Mammary epithelial cell (primary cell): ENCODE results near the gene DOCK2.

Source experiments
- CTCF ChIP-seq, 2 donors: IDR thresholded peaks in 1 of 2; conservative IDR thresholded peaks in 1 of 2; 2 replicates each; pipeline ENCODE4 v1.5.1; 2011 to 2012; ENCODE audit warnings: inconsistent platforms in 2 of 2, low read length in 2 of 2, mild to moderate bottlenecking in 2 of 2, control low read depth in 1 of 2, low read depth in 1 of 2; ENCODE audit not compliant: insufficient read depth in 1 of 2; ENCODE audit errors: extremely low read depth in 1 of 2
- EZH2 ChIP-seq: IDR thresholded peaks from 2 replicates; pipeline ENCODE4 v1.6.1; 2012; ENCODE audit warnings: low read length, inconsistent platforms, borderline replicate concordance

- TF ChIP-seq CTCF (conservative IDR thresholded peaks at IDR 0.05 in 1 of 2, IDR thresholded peaks at IDR 0.05 in 1 of 2; ENCODE audit: extremely low read depth in 1 of 2, insufficient read depth in 1 of 2, low read depth in 1 of 2, low read length in 2 of 2) (no peak), EZH2 (no peak)
These were observed 58.0 kb downstream of the DOCK2 start for GRCh38 chr5:169695025-169695625.
